Measurements from ENCODE around the gene KIF16B.

- TF ChIP-seq CTCF (conservative IDR thresholded peaks at IDR 0.05; ENCODE audit: low read depth in 2 of 2): no peak
- no peak for TF ChIP-seq EZH2 (IDR thresholded peaks at IDR 0.05; ENCODE audit: low read depth, unreplicated experiment)
- no peak for TF ChIP-seq POLR2AphosphoS5 (IDR thresholded peaks at IDR 0.05; ENCODE audit: low read depth)
- TF ChIP-seq NANOG (IDR thresholded peaks at IDR 0.05; ENCODE audit: borderline replicate concordance): no peak
- no peak for TF ChIP-seq CREB1 (CRISPR knock-in tag; IDR thresholded peaks at IDR 0.05; ENCODE audit: low read depth)
- no peak for TF ChIP-seq REST (IDR thresholded peaks at IDR 0.05; ENCODE audit: unreplicated experiment)
- no peak for TF ChIP-seq JUNB (IDR thresholded peaks at IDR 0.05; ENCODE audit: unreplicated experiment)
- TF ChIP-seq ETS1 (IDR thresholded peaks at IDR 0.05): no peak
- no peak for TF ChIP-seq EZH2phosphoT487 (IDR thresholded peaks at IDR 0.05; ENCODE audit: unreplicated experiment)
- TF ChIP-seq ZNF331 (CRISPR knock-in tag; IDR thresholded peaks at IDR 0.05; ENCODE audit: low read depth): no peak
- no peak for TF ChIP-seq STAT1 (IDR thresholded peaks at IDR 0.05; ENCODE audit: unreplicated experiment)
- TF ChIP-seq ZNF114 (CRISPR knock-in tag; IDR thresholded peaks at IDR 0.05): no peak
Observed at GRCh38 chr20:16560661-16561060, 12.6 kb downstream of the KIF16B start.

All from GM23338 (cell line).